Right lobe of liver (tissue), 4 donors: ENCODE measurements around the gene FILIP1.

ENCODE experiments used
- CTCF ChIP-seq, 4 donors: fragments of 200-600 bp in 3 of 4; fragments of 450-650 bp in 1 of 4; IDR thresholded peaks; one replicate each; pipeline versions ENCODE4 v1.5.1 to v1.8.0; 2016 to 2022; ENCODE audit warnings: antibody characterized with exemption in 4 of 4, mild to moderate bottlenecking in 2 of 4
- POLR2A ChIP-seq: fragments of 450-650 bp; IDR thresholded peaks from one replicate; pipeline ENCODE4 v1.6.1; 2017; ENCODE audit warnings: antibody characterized with exemption, mild to moderate bottlenecking
- donor health status: DM: no; HTN: no; CAD: no.
- donor health status: DM: no; HTN: no; CAD: no.
- donor health status: DM: no; HTN: yes; CAD: no.

GRCh38 chr6:75296811-75297779 is 196.5 kb downstream of the FILIP1 start:
- TF ChIP-seq POLR2A (no peak), CTCF (IDR thresholded peaks at IDR 0.05) (peak; percentile 55 to 78 (median 75))
